Chondrocyte (in vitro differentiated cells): Measurements from ENCODE around the gene PSD2. TPM values are rescaled to one million over a fixed set of nuclear protein-coding genes. Genes with fewer than 3 reads are reported as not detected.
A peak's percentile ranks its signal among the peaks of the same experiment; 100 is the strongest.

ENCODE experiments used
- DNase-seq: peaks from one replicate; pipeline ENCODE4 v3.0.0; 2021; ENCODE audit warnings: mixed read lengths, low spot score
- H3K27ac Mint-ChIP-seq: one replicate; pipeline ENCODE4 v1.8.0; 2021; ENCODE audit warnings: mild to moderate bottlenecking, moderate library complexity, mixed read lengths; ENCODE audit not compliant: unreplicated experiment
- H3K27me3 Mint-ChIP-seq: 2 replicates; pipeline ENCODE4 v1.8.0; 2021; ENCODE audit warnings: low read depth, mixed read lengths
- H3K36me3 Mint-ChIP-seq: 2 replicates; pipeline ENCODE4 v1.8.0; 2021; ENCODE audit warnings: low read depth, mixed read lengths
- H3K4me1 Mint-ChIP-seq: 2 replicates; pipeline ENCODE4 v1.8.0; 2021; ENCODE audit warnings: low read depth, mild to moderate bottlenecking, mixed read lengths
- H3K4me3 Mint-ChIP-seq: one replicate; pipeline ENCODE4 v1.8.0; 2021; ENCODE audit warnings: mild to moderate bottlenecking, moderate library complexity, mixed read lengths; ENCODE audit not compliant: unreplicated experiment
- H3K9me3 Mint-ChIP-seq: 2 replicates; pipeline ENCODE4 v1.8.0; 2021; ENCODE audit warnings: low read depth, mixed read lengths
- total RNA-seq: library from RNA; stranded (reverse); gene quantifications from 3 replicates; pipeline ENCODE4 v1.2.1, GENCODE V29; 2021
- TF ChIP-seq, protein P1 (sequence below): fragments of 200-600 bp; sonication (generic); IDR thresholded peaks from 2 replicates; pipeline ENCODE4 v1.5.0; 2021; ENCODE audit warnings: antibody characterized with exemption, mild to moderate bottlenecking, moderate library complexity

Gene PSD2
- total RNA-seq, 1 donor from 2014 or later = 0.47 TPM

DNA sequence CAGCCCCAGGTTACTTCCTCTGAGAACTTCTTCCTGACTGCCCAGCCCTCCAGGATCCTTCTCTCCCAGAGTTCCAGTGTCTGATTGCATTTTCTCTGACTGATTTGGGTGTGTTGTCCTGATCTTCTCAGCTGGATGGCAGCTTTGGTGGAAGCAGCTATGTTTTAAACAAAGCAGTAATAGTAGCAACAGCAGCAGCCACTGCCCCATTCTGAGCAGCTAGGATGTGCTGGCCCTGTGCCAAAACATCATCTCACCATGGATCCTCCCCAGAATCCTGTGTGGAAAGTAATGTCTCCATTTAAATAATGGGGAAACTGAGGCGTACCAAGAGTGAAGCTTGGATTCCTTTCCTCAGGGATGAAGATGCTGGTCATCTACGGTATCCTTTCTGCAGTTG, 46.4 kb upstream of the PSD2 start:
- Mint-ChIP-seq H3K4me3 (no peak overlapping the region), H3K27ac (no peak overlapping the region), H3K27me3 (no peaks in the 10 kb centered on the region), H3K36me3 (no peaks in the 10 kb centered on the region), H3K4me1 (peaks cover 60% of the 10 kb centered on the region), H3K9me3 (no peaks in the 10 kb centered on the region)
- no peak for DNase-seq
- TF ChIP-seq, protein P1, sequence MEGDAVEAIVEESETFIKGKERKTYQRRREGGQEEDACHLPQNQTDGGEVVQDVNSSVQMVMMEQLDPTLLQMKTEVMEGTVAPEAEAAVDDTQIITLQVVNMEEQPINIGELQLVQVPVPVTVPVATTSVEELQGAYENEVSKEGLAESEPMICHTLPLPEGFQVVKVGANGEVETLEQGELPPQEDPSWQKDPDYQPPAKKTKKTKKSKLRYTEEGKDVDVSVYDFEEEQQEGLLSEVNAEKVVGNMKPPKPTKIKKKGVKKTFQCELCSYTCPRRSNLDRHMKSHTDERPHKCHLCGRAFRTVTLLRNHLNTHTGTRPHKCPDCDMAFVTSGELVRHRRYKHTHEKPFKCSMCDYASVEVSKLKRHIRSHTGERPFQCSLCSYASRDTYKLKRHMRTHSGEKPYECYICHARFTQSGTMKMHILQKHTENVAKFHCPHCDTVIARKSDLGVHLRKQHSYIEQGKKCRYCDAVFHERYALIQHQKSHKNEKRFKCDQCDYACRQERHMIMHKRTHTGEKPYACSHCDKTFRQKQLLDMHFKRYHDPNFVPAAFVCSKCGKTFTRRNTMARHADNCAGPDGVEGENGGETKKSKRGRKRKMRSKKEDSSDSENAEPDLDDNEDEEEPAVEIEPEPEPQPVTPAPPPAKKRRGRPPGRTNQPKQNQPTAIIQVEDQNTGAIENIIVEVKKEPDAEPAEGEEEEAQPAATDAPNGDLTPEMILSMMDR = no peak

DNA sequence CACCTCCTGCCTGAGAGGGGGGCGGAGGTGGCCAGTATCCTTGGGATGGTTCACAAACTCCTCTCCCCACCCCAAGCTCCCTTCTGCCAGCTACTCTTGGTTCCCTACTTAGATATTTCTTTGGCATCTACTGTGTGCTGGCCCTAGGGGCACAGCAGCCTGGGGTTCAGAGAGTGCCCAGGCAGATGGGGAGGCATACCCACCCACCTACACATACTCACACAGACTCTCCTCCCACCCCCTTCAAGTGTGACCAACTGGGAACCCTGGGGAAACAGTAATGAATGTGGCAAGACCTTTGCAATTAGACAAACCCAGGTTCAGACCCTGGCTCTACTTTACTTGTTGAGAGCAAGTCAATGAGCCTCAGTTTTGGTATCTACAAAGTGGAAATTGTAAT, 44.4 kb upstream of the PSD2 start:
- no peak overlapping the region for H3K27ac Mint-ChIP-seq
- peaks cover 7% of the 10 kb centered on the region for H3K27me3 Mint-ChIP-seq
- peaks cover 47% of the 10 kb centered on the region for H3K4me1 Mint-ChIP-seq
- H3K4me3 Mint-ChIP-seq = no peak overlapping the region
- DNase-seq = no peak
- H3K36me3 Mint-ChIP-seq = no peaks in the 10 kb centered on the region
- TF ChIP-seq, protein P1 = no peak
- H3K9me3 Mint-ChIP-seq = no peaks in the 10 kb centered on the region

DNA sequence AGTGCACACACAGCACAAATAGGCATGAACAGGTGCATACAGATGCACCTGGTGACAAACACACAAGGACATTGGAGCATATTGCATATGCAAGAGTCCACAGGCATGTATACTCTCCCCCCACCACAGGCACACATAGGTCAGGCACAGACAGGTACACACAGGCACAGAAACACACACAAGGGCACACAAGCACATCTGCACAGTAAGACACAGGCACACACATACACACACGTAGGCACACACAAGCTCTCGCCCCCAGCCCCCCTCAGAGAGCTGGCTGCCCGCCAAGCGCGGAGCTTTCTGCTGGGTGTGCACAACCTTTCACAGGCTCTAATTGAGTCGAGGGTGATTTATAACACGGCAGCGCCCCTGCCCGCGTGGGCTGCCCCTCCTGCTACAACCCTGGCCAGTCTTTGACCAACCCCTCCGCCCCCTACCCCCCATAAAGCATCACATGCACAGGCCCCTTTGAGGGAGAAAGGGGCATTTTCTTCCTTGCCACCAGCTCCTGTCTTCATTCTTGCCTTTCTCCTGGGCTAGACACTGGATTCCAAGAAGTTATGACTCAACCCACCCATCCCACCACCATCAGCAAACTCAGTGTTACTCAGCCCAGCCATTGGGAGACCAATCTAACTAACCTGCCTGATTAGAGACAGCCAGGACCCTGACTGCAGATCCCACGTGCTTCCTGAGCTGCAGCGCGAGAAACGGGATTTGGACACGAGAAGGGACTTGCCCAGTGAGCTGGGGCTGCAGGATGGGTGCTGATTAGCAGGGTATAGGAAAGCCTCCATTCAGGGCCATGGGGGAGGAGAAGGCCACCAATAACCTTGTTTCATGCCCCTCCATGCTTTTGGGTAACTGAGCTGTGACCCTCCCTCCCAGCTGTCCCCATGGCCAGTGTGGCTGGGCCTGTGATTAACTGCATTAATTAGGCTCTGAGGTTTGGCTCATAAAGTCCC, 42.8 kb upstream of the PSD2 start:
- no peak for DNase-seq
- TF ChIP-seq, protein P1 = no peak
- no peak overlapping the region for H3K4me3 Mint-ChIP-seq
- H3K27me3 Mint-ChIP-seq = peaks cover 7% of the 10 kb centered on the region
- H3K27ac Mint-ChIP-seq = no peak overlapping the region
- peaks cover 38% of the 10 kb centered on the region for H3K4me1 Mint-ChIP-seq
- H3K36me3 Mint-ChIP-seq = no peaks in the 10 kb centered on the region
- no peaks in the 10 kb centered on the region for H3K9me3 Mint-ChIP-seq

DNA sequence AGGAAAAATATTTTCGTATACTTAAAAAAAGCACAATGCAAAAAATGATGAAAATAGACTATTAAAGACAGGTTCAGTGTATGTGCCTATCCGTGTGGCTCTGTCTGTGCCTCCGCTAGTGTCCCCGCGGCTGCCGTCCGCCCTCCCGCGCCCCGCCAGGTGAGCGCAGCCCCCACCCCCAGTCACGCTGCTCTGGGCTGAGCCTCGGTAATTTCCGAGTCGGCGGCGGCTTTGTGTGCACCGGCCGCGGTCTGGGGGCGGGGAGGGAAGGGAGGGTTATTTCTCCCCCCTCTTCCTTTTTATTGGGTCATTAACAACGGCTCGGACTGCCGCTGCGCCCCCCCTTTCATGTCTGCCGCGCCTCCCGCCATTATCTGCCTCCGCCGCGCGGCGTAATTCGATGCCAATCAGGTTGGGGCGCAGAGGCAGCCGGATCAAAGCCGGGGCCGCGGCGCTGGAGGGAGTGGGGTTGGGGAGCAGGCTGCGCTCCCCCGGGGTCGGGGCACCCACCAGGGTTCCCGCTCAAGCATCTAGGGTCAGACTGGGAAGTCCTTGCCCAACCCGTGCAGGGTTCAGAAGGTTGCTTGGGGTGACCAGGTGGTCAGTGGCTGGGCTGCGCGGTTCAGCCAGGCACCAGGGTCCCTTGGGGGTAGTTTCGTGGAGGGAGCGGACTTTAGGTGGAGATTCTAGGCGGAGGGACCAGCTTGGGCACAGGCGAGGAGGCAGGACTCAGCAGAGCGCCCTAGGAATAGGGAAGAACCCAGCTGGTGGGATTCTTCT, 39.5 kb upstream of the PSD2 start:
- DNase-seq = no peak
- peaks cover 34% of the 10 kb centered on the region for H3K4me1 Mint-ChIP-seq
- H3K9me3 Mint-ChIP-seq = no peaks in the 10 kb centered on the region
- no peaks in the 10 kb centered on the region for H3K36me3 Mint-ChIP-seq
- H3K27ac Mint-ChIP-seq = no peak overlapping the region
- peak overlapping the region; percentile 26 for H3K4me3 Mint-ChIP-seq
- TF ChIP-seq, protein P1 = no peak
- peaks cover 7% of the 10 kb centered on the region for H3K27me3 Mint-ChIP-seq

DNA sequence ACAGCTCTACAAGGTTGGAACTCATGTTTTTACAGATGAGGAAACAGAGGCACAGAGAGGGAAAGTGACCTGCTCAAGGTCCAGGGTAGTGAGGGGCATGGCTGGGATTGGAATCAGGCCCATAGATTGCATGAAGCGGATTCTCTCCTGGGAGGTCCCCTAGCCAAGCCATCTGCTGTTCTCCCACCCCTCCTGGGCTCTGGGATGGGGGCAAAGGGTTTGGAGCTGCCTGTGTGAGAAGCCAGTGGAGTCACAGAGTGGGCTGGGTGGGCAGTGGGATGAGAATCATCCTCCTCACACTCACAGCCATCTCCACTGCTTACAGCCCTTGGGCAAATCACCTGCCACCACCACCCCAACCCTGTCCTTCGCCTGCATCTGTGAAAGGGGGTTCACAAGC, 38.6 kb upstream of the PSD2 start:
- no peak for DNase-seq
- Mint-ChIP-seq H3K4me3 (no peak overlapping the region), H3K9me3 (no peaks in the 10 kb centered on the region), H3K4me1 (peaks cover 33% of the 10 kb centered on the region), H3K27me3 (peaks cover 7% of the 10 kb centered on the region), H3K27ac (no peak overlapping the region), H3K36me3 (no peaks in the 10 kb centered on the region)
- TF ChIP-seq, protein P1 = no peak
